Measurements from ENCODE around the gene FRMD5. TPM values are rescaled to one million over a fixed set of nuclear protein-coding genes. Genes with fewer than 3 reads are reported as not detected.
"Not testable (repeated sequence)": the region's sequence is repeated elsewhere in the genome, so short reads cannot be mapped to it uniquely, and the experiment has no call there.

Gene FRMD5
- total RNA-seq, 1 experiment from 2014 or later: 3.9 TPM

DNA sequence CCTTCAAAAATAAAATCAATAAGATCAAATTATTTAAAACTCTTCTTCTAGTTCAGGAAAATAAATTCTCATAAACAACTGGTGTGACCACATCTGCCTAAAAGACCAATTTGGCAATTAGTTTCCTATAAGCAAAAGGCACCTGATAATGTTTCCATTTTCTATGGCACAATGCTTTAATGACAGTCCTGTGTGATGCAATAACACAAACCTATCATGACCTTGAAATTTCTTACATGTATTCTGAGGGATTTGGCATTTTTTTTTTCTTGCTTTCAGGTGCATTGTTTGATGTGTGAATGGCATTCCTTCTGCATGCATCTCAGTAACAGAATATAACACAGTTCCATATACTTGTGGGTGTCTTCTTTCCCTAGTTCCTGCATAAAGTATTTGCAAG lies 32.5 kb upstream of the FRMD5 start:
- Histone ChIP-seq H3K79me1 (ENCODE audit: insufficient read depth, low read depth, low read length, poor library complexity, severe bottlenecking) (no peaks in the 10 kb centered on the region), H2BK120ac (ENCODE audit: low read depth, low read length, poor library complexity, severe bottlenecking) (no peak overlapping the region), H3K9me3 (ENCODE audit: control insufficient read depth, low read depth, low read length) (no peaks in the 10 kb centered on the region), H4K91ac (ENCODE audit: insufficient read length, low read depth, low read length) (no peak overlapping the region), H4K8ac (replicated peaks; ENCODE audit: insufficient read length, low read depth, low read length) (no peak overlapping the region), H3K9ac (ENCODE audit: extremely low read depth, insufficient read length, low read length) (no peak overlapping the region), H2BK5ac (ENCODE audit: insufficient read length, low read length) (no peak overlapping the region), H3K4me2 (ENCODE audit: insufficient read depth, insufficient read length, low read length) (no peak overlapping the region), H2BK12ac (ENCODE audit: insufficient read length, low read depth, low read length) (no peak overlapping the region), H2AK5ac (ENCODE audit: insufficient read length, low read length) (no peak overlapping the region), H2AFZ (ENCODE audit: low read length) (no peak overlapping the region), H2BK20ac (ENCODE audit: low read depth, low read length, poor library complexity, severe bottlenecking) (no peak overlapping the region), H3K23me2 (ENCODE audit: insufficient read length, low read depth, low read length, poor library complexity, severe bottlenecking) (no peaks in the 10 kb centered on the region), H3K27me3 (ENCODE audit: insufficient read depth, low read length) (no peaks in the 10 kb centered on the region), H3K23ac (ENCODE audit: insufficient read length, low read depth, low read length) (no peak overlapping the region), H3K27ac (ENCODE audit: insufficient read length, low read depth, low read length) (no peak overlapping the region), H2BK15ac (ENCODE audit: low read depth, low read length) (no peak overlapping the region), H4K5ac (ENCODE audit: insufficient read length, low read depth, low read length) (no peak overlapping the region), H3K56ac (ENCODE audit: insufficient read length, low read depth, low read length) (no peak overlapping the region), H3K4ac (ENCODE audit: low read depth, low read length) (no peak overlapping the region), H4K20me1 (ENCODE audit: control insufficient read depth, insufficient read depth, insufficient read length) (no peaks in the 10 kb centered on the region), H3K79me2 (ENCODE audit: insufficient read depth, low read length) (no peaks in the 10 kb centered on the region), H3K14ac (ENCODE audit: insufficient read depth, low read length) (no peak overlapping the region), H3K4me1 (ENCODE audit: insufficient read depth, low read length) (no peaks in the 10 kb centered on the region; the same call in 1 of the 2 replicates), H3K18ac (ENCODE audit: insufficient read length, low read depth, low read length) (no peak overlapping the region), H3T11ph (ENCODE audit: low read length) (no peak overlapping the region)
- no peak for DNase-seq
- Mint-ChIP-seq H3K4me1 (peaks cover 6 to 7% of the 10 kb centered on the region in 2 experiments), H3K27me3 (ENCODE audit: low read depth) (no peaks in the 10 kb centered on the region; the same call in 1 of the 2 replicates), H3K9me3 (peaks cover 0 to 2% of the 10 kb centered on the region in 2 experiments; a peak in 2 of 5 replicates), H3K36me3 (ENCODE audit: insufficient read depth in 1 of 3, low read depth in 3 of 3) (no peaks in the 10 kb centered on the region), H3K4me3 (no peak overlapping the region), H3K27ac (no peak overlapping the region)
- TF ChIP-seq, protein P1, sequence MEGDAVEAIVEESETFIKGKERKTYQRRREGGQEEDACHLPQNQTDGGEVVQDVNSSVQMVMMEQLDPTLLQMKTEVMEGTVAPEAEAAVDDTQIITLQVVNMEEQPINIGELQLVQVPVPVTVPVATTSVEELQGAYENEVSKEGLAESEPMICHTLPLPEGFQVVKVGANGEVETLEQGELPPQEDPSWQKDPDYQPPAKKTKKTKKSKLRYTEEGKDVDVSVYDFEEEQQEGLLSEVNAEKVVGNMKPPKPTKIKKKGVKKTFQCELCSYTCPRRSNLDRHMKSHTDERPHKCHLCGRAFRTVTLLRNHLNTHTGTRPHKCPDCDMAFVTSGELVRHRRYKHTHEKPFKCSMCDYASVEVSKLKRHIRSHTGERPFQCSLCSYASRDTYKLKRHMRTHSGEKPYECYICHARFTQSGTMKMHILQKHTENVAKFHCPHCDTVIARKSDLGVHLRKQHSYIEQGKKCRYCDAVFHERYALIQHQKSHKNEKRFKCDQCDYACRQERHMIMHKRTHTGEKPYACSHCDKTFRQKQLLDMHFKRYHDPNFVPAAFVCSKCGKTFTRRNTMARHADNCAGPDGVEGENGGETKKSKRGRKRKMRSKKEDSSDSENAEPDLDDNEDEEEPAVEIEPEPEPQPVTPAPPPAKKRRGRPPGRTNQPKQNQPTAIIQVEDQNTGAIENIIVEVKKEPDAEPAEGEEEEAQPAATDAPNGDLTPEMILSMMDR (conservative IDR thresholded peaks at IDR 0.05): no peak

DNA sequence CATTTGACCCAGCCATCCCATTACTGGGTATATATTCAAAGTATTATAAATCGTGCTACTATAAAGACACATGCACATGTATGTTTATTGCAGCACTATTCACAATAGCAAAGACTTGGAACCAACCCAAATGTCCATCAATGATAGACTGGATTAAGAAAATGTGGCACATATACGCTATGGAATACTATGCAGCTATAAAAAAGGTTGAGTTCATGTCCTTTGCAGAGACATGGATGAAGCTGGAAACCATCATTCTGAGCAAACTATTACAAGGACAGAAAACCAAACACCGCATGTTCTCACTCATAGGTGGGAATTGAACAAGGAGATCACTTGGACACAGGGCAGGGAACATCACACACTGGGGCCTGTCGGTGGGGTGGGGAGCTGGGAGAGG lies 31.9 kb upstream of the FRMD5 start:
- not testable (repeated sequence) for H2AFZ ChIP-seq (ENCODE audit: low read length); H3K79me2 ChIP-seq (ENCODE audit: insufficient read depth, low read length); H3K27ac Mint-ChIP-seq; H2BK12ac ChIP-seq (ENCODE audit: insufficient read length, low read depth, low read length); H3K14ac ChIP-seq (ENCODE audit: insufficient read depth, low read length); H2BK120ac ChIP-seq (ENCODE audit: low read depth, low read length, poor library complexity, severe bottlenecking); H4K91ac ChIP-seq (ENCODE audit: insufficient read length, low read depth, low read length); H3K18ac ChIP-seq (ENCODE audit: insufficient read length, low read depth, low read length); H3K23me2 ChIP-seq (ENCODE audit: insufficient read length, low read depth, low read length, poor library complexity, severe bottlenecking); H4K8ac ChIP-seq (replicated peaks; ENCODE audit: insufficient read length, low read depth, low read length); H3K9ac ChIP-seq (ENCODE audit: extremely low read depth, insufficient read length, low read length); H3K9me3 Mint-ChIP-seq; H3K4me1 ChIP-seq (ENCODE audit: insufficient read depth, low read length); H4K20me1 ChIP-seq (ENCODE audit: control insufficient read depth, insufficient read depth, insufficient read length); H3K4me1 Mint-ChIP-seq; H3K56ac ChIP-seq (ENCODE audit: insufficient read length, low read depth, low read length); H2BK20ac ChIP-seq (ENCODE audit: low read depth, low read length, poor library complexity, severe bottlenecking); H2BK5ac ChIP-seq (ENCODE audit: insufficient read length, low read length); DNase-seq; H3K4me3 Mint-ChIP-seq; H2AK5ac ChIP-seq (ENCODE audit: insufficient read length, low read length); H3K27ac ChIP-seq (ENCODE audit: insufficient read length, low read depth, low read length); H2BK15ac ChIP-seq (ENCODE audit: low read depth, low read length); H4K5ac ChIP-seq (ENCODE audit: insufficient read length, low read depth, low read length); H3K79me1 ChIP-seq (ENCODE audit: insufficient read depth, low read depth, low read length, poor library complexity, severe bottlenecking); H3K4me2 ChIP-seq (ENCODE audit: insufficient read depth, insufficient read length, low read length); H3K36me3 Mint-ChIP-seq (ENCODE audit: insufficient read depth in 1 of 3, low read depth in 3 of 3); H3T11ph ChIP-seq (ENCODE audit: low read length); H3K23ac ChIP-seq (ENCODE audit: insufficient read length, low read depth, low read length); H3K27me3 Mint-ChIP-seq (ENCODE audit: low read depth); H3K27me3 ChIP-seq (ENCODE audit: insufficient read depth, low read length); H3K9me3 ChIP-seq (ENCODE audit: control insufficient read depth, low read depth, low read length); H3K4ac ChIP-seq (ENCODE audit: low read depth, low read length)
- WGBS (ENCODE audit: extremely low coverage, insufficient read length, low lambda C conversion rate): no CpG with 5 or more reads among the region's 4 CpGs
